AG04449 (cell line): ENCODE results near the gene IL34.

ENCODE experiments used
- CTCF ChIA-PET: fragments of 350-600 bp; formaldehyde crosslinking; extraction: SDS; loops from one replicate; lab custom pipeline; 2021; ENCODE audit warnings: antibody characterized with exemption; lab: Yijun Ruan, JAX
- POLR2A ChIA-PET: fragments of 400-600, 350-600 bp; formaldehyde crosslinking; extraction: SDS; loops from one replicate; lab custom pipeline; 2020; ENCODE audit warnings: antibody characterized with exemption, inconsistent platforms; lab: Yijun Ruan, JAX
- DNase-seq: peaks from one replicate; pipeline ENCODE4 v3.0.0-alpha.2; 2010; ENCODE audit warnings: low read depth, low spot score
- H3K4me3 ChIP-seq: 2 replicates; pipeline ENCODE4 v1.5.1; 2011; ENCODE audit warnings: low read depth, mild to moderate bottlenecking, control low read depth, low read length
- CTCF ChIP-seq: IDR thresholded peaks from one replicate; pipeline ENCODE4 v1.5.1; 2011; ENCODE audit warnings: mild to moderate bottlenecking, moderate library complexity, low read length, control low read depth, inconsistent platforms; ENCODE audit not compliant: insufficient read depth; ENCODE audit errors: missing control alignments

IL34 gene

GRCh38 chr16:70649300-70649699 lies 2.9 kb downstream of the IL34 start:
- TF ChIP-seq CTCF = no peak
- no peak for DNase-seq
- CTCF ChIA-PET = no interaction called here
- POLR2A ChIA-PET = no interaction called here
- no peak overlapping the region for H3K4me3 ChIP-seq

- ChIA-PET POLR2A (no interaction called here), CTCF (interaction anchor here (5.2 to 6.4 kb wide), 5 partner anchors 12 to 318 kb away, joined by 45 to 126 read pairs (median 62); no protein-coding TSS in a partner anchor)
- no peak for TF ChIP-seq CTCF
These were observed 3.9 kb downstream of the IL34 start for GRCh38 chr16:70650216-70650615.

GRCh38 chr16:70651524-70651923 lies 5.2 kb downstream of the IL34 start:
- ChIA-PET POLR2A (interaction anchor here (1.2 kb wide), 1 partner anchor 79 kb away, joined by 3 read pairs; no protein-coding TSS in a partner anchor), CTCF (interaction anchor here (1.2 to 6.4 kb wide), 11 partner anchors 13 to 319 kb away, joined by 3 to 126 read pairs (median 48); no protein-coding TSS in a partner anchor)
- DNase-seq = no peak
- no peak for TF ChIP-seq CTCF
- H3K4me3 ChIP-seq = no peak overlapping the region

More at GRCh38 chr16:70650216-70650615, 3.9 kb downstream of the IL34 start:
- no peak overlapping the region for H3K4me3 ChIP-seq
- no peak for DNase-seq

GRCh38 chr16:70652322-70652721 lies 6.0 kb downstream of the IL34 start:
- DNase-seq = no peak
- TF ChIP-seq CTCF = no peak
- H3K4me3 ChIP-seq = no peak overlapping the region
- ChIA-PET POLR2A (interaction anchor here (1.2 kb wide), 1 partner anchor 79 kb away, joined by 3 read pairs; no protein-coding TSS in a partner anchor), CTCF (interaction anchor here (0.8 to 8.7 kb wide), 26 partner anchors 10 to 320 kb away, joined by 3 to 126 read pairs (median 10); partner anchors contain the start of gene COG4)

- H3K4me3 ChIP-seq = no peak overlapping the region
- DNase-seq = no peak
- ChIA-PET POLR2A (interaction anchor here (1.0 kb wide), 1 partner anchor 272 kb away, joined by 3 read pairs; no protein-coding TSS in a partner anchor), CTCF (interaction anchor here (0.7 to 8.7 kb wide), 47 partner anchors 9 to 494 kb away, joined by 3 to 126 read pairs (median 5); partner anchors contain the start of gene COG4)
- TF ChIP-seq CTCF = no peak
These were observed 7.0 kb downstream of the IL34 start for GRCh38 chr16:70653406-70653805.
